Pancreas (tissue), 10 donors: Measurements from ENCODE around the gene IL15RA. TPM values are rescaled to one million over a fixed set of nuclear protein-coding genes. Genes with fewer than 3 reads are reported as not detected.
A peak's percentile ranks its signal among the peaks of the same experiment; 100 is the strongest.

Experiments used
- ATAC-seq, 4 donors: fragments of 200-7000 bp; cut with Tn5 transposase; one replicate each; pipeline versions ENCODE4 v1.8.0 to v1.9.1; 2020; ENCODE audit warnings: mild to moderate bottlenecking in 4 of 4, moderate library complexity in 4 of 4
- DNase-seq, 6 donors: peaks; one replicate each; pipeline ENCODE4 v3.0.0-alpha.2; 2020
- FAIRE-seq: peaks from 2 replicates; lab custom pipeline; 2012; peaks lifted over from hg19 to GRCh38; lab: Jason Lieb, UNC
- H3K27ac ChIP-seq, 4 donors: fragments of 200-600 bp; sonication (generic); 1 replicate in 3 of 4; 2 replicates in 1 of 4; pipeline versions ENCODE4 v1.5.0 to v1.8.0; 2020
- H3K27me3 ChIP-seq, 4 donors: fragments of 200-600 bp; one replicate each; pipeline ENCODE4 v1.8.0; 2021
- H3K36me3 ChIP-seq, 3 donors: fragments of 200-600 bp; sonication (generic) in 1 of 3; one replicate each; pipeline versions ENCODE4 v1.5.0 to v1.8.0; 2020 to 2021
- H3K4me1 ChIP-seq, 3 donors: fragments of 200-600 bp; one replicate each; pipeline ENCODE4 v1.8.0; 2021
- H3K4me3 ChIP-seq, 4 donors: fragments of 200-600 bp; sonication (generic) in 2 of 4; one replicate each; pipeline versions ENCODE4 v1.5.0 to v1.8.0; 2020 to 2021
- H3K9me3 ChIP-seq, 4 donors: fragments of 200-600 bp; one replicate each; pipeline ENCODE4 v1.8.0; 2021
- WGBS, 2 donors: extraction: QIAGEN DNeasy Blood & Tissue Kit; methylation state at CpG; one replicate each; pipeline ENCODE4 v1.1.7; 2013; 5-methylcytosine and 5-hydroxymethylcytosine counted together
- intact Hi-C, 3 donors: fragments of 100-400 bp; cut with DNase I; formaldehyde crosslinking; loops; one replicate each; pipeline versions ENCODE4 v1.11.1 to v1.14.2; 2022
- polyA plus RNA-seq, 2 donors: library from polyadenylated mRNA; stranded (reverse); fragments of 200-250 nt; gene quantifications; one replicate each; pipeline ENCODE4 v1.2.3, GENCODE V29; 2013
- total RNA-seq, 6 donors: library from RNA; stranded (reverse); fragmentation: NEBNext Ultra II Directional in 4 of 6; extraction: Animal tissue kit (Norgen Biotek cat#: 25700) in 4 of 6; gene quantifications; one replicate each; pipeline versions ENCODE4 v1.2.1 to v1.2.4, GENCODE V29; 2021 to 2023
- TF ChIP-seq, protein P1 (sequence below), 4 donors: fragments of 200-600 bp; sonication (generic) in 3 of 4; IDR thresholded peaks; one replicate each; pipeline versions ENCODE4 v1.5.0 to v1.8.0; 2021; ENCODE audit warnings: antibody characterized with exemption in 4 of 4
- donor health status: healthy with polysubstance abuse.
- donor health status: DM: no; HTN: no; CAD: no; lungs with moderate emphysema.
- donor health status: DM: no; HTN: no; CAD: no.
- donor health status: control.
- donor health status: control.
- donor health status: Bipolar disorder and iron deficiency.
- donor health status: DM: yes; HTN: yes; CAD: no.
- donor health status: DM: no; HTN: no; CAD: no.
- donor health status: DM: no; HTN: no; CAD: no.
- donor health status: DM: yes; HTN: yes; CAD: no.

IL15RA gene
- total and polyA plus RNA-seq, 8 donors = 6.9 to 14.3 (median 11.0) TPM

GRCh38 chr10:5933909-5934546, 43.3 kb downstream of the IL15RA start:
- H3K4me3 ChIP-seq = no peak overlapping the region
- no peaks in the 10 kb centered on the region for H3K4me1 ChIP-seq
- TF ChIP-seq, protein P1, sequence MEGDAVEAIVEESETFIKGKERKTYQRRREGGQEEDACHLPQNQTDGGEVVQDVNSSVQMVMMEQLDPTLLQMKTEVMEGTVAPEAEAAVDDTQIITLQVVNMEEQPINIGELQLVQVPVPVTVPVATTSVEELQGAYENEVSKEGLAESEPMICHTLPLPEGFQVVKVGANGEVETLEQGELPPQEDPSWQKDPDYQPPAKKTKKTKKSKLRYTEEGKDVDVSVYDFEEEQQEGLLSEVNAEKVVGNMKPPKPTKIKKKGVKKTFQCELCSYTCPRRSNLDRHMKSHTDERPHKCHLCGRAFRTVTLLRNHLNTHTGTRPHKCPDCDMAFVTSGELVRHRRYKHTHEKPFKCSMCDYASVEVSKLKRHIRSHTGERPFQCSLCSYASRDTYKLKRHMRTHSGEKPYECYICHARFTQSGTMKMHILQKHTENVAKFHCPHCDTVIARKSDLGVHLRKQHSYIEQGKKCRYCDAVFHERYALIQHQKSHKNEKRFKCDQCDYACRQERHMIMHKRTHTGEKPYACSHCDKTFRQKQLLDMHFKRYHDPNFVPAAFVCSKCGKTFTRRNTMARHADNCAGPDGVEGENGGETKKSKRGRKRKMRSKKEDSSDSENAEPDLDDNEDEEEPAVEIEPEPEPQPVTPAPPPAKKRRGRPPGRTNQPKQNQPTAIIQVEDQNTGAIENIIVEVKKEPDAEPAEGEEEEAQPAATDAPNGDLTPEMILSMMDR (IDR thresholded peaks at IDR 0.05) = no peak
- intact Hi-C loops = no loop called here
- peaks cover 4 to 32% (median 8%) of the 10 kb centered on the region in 3 donors for H3K36me3 ChIP-seq
- no peaks in the 10 kb centered on the region for H3K27me3 ChIP-seq
- no peaks in the 10 kb centered on the region for H3K9me3 ChIP-seq
- DNase-seq (no peak), ATAC-seq (no peak), FAIRE-seq (no peak)
- H3K27ac ChIP-seq = no peak overlapping the region
- WGBS, 2 donors = 96 to 97% methylated on average over 14 of the region's 14 CpGs

GRCh38 chr10:5932345-5932744, 45.0 kb downstream of the IL15RA start:
- intact Hi-C loops = no loop called here
- Histone ChIP-seq H3K27me3 (no peaks in the 10 kb centered on the region), H3K27ac (no peak overlapping the region), H3K36me3 (peaks cover 4 to 47% (median 11%) of the 10 kb centered on the region in 3 donors), H3K4me1 (no peaks in the 10 kb centered on the region), H3K4me3 (no peak overlapping the region), H3K9me3 (no peaks in the 10 kb centered on the region)
- ATAC-seq (peak in 3 of 4 donors; percentile 33 to 72 (median 51)), DNase-seq (peak in 1 of 6 donors; percentile 1), FAIRE-seq (no peak)
- WGBS, 2 donors = 84 to 89% methylated on average over 5 of the region's 5 CpGs
- TF ChIP-seq, protein P1 (IDR thresholded peaks at IDR 0.05) = no peak

DNA sequence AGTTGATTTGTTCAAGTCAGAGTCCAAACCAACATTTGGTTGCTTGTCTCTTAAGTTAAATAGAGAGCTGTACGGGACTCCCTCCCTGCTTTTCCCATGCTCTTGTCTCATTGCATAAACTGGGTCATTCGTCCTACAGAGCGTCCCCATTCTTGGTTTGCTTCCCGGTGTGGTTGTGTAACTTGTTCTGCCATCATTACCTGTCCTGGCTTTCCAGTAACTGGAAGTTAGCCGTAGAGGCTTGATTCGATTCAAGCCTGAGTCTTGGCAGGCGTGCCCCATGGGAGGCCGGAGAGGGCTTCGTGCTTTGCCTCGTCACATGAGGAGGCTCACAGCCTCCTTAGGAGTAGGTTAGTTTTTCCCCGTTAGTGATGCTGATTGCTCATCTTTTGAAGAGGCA, 47.1 kb downstream of the IL15RA start:
- Histone ChIP-seq H3K36me3 (peaks cover 3 to 55% (median 3%) of the 10 kb centered on the region in 3 donors), H3K9me3 (no peaks in the 10 kb centered on the region), H3K27me3 (no peaks in the 10 kb centered on the region), H3K4me1 (no peaks in the 10 kb centered on the region), H3K4me3 (no peak overlapping the region), H3K27ac (no peak overlapping the region)
- DNase-seq (peak in 1 of 6 donors; percentile 39), FAIRE-seq (no peak), ATAC-seq (no peak)
- TF ChIP-seq, protein P1 (IDR thresholded peaks at IDR 0.05) = no peak
- intact Hi-C loops = no loop called here
- 88 to 89% methylated on average over 11 of the region's 11 CpGs for WGBS, 2 donors

- Histone ChIP-seq H3K4me1 (no peaks in the 10 kb centered on the region), H3K27ac (no peak overlapping the region), H3K27me3 (no peaks in the 10 kb centered on the region), H3K9me3 (no peaks in the 10 kb centered on the region), H3K4me3 (no peak overlapping the region), H3K36me3 (peaks cover 6 to 62% (median 9%) of the 10 kb centered on the region in 3 donors)
- DNase-seq (no peak), FAIRE-seq (no peak), ATAC-seq (no peak)
- TF ChIP-seq, protein P1 (IDR thresholded peaks at IDR 0.05) = no peak
- intact Hi-C loops = no loop called here
- WGBS, 2 donors = 71 to 74% methylated on average over 8 of the region's 8 CpGs
Observed at GRCh38 chr10:5929442-5929841, 47.9 kb downstream of the IL15RA start.

DNA sequence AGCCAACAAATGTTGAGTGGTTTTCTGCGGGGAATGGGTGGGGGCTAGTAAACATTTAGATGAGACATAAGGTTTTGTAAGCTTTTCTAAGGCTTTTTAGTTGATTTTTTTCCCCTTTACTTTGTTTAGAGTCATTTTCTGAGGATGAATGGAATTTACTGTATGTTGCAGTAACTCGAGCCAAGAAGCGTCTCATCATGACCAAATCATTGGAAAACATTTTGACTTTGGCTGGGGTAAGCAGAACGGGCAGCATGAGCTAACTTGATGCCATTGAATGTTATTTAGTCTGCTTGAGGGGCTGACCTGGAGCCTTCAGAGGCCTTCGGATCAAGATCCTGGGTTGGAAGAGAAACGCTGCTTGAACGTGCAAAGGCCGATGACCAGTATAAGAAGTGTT, 50.0 kb downstream of the IL15RA start:
- ATAC-seq = no peak
- Histone ChIP-seq H3K27me3 (no peaks in the 10 kb centered on the region), H3K27ac (no peak overlapping the region), H3K36me3 (peaks cover 11 to 79% (median 12%) of the 10 kb centered on the region in 3 donors), H3K4me1 (no peaks in the 10 kb centered on the region), H3K4me3 (no peak overlapping the region), H3K9me3 (no peaks in the 10 kb centered on the region)
- intact Hi-C loops = no loop called here
- WGBS, 2 donors = 93 to 95% methylated on average over 8 of the region's 8 CpGs
- DNase-seq = no peak
- TF ChIP-seq, protein P1 (IDR thresholded peaks at IDR 0.05) = no peak
- FAIRE-seq = no peak
